Measurements from ENCODE around the gene PGA4.
"Not testable (repeated sequence)": the region's sequence is repeated elsewhere in the genome, so short reads cannot be mapped to it uniquely, and the experiment has no call there.

PGA4 gene

GRCh38 chr11:61207636-61208310, 14.4 kb upstream of the PGA4 start:
- not testable (repeated sequence) for DNase-seq

DNA sequence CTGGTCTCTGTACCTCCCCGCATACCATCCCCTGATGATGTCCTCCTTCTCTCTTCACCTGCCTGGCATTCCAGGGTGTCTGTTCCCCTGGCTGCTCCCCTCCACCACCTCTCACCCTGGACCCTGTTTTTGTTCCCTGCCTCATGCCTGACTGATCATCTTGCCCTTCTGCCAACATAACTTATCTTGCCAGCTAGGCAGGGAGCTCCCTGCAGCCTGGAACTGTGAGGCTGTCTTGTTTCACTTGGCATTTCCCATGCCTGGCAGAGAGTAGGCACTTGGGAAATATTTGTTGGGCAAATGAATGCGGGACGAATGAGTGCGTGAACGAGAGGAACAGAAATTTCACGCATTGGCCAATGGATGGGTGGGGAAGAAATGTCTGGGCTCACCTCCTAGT, 11.5 kb upstream of the PGA4 start:
- DNase-seq = not testable (repeated sequence)

DNA sequence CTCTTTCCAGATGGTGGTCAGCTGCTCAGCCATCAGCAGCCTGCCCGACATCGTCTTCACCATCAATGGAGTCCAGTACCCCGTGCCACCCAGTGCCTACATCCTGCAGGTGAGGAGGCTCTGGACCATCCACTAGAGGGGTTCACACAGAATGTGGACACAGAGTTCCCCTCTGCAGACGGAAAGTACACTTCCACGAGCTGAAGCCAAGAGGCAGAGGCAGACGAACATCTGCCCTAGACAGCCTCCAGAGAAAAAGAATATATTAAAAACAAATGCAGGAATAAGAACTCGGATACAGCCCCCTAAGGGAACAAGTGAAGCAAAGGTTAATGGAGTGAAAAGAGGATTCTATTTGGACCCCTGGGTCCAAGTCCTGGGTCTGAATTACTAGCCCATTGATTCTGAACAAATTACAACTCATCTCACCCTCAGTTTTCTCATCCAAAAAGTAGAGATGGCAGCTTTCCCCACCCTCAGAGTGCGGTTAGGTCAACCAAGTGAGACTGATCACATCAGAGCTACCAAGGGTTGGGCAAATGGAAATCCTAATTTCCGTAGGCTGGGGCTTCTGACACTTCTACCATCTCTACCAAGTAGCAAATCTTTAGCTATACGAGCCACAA, 10.7 kb upstream of the PGA4 start:
- not testable (repeated sequence) for DNase-seq

GRCh38 chr11:61212202-61212601, 9.9 kb upstream of the PGA4 start:
- DNase-seq = not testable (repeated sequence)

DNA sequence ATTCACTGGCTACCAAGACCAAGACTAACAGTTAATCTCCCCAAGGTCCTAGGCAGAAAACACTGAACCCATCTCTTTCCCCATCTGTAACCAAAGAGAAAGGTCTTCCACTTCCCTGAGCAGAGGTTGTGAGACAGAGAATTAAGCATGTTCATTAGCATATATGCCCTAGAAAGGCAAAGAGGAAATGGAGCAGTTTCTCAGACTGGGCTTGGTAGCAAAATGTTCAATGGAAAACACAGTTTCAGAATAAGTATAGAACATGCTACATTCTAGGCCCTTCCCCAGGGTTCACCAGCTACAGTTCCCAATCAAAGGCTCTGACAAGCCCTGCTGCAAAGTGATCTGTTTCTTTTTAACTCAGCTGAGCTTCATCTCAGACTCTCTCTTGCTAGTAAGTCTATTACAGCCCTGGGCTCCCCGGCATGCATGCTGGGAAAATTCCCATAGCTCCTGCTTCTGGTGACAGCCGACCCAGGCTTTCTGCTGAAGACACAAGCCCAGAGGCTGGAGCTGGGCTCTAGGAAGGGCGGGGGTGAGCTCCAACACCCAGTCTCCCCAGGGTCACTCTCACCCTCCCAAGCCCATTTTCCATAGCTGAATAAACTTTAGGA, 8.3 kb upstream of the PGA4 start:
- not testable (repeated sequence) for DNase-seq

DNA sequence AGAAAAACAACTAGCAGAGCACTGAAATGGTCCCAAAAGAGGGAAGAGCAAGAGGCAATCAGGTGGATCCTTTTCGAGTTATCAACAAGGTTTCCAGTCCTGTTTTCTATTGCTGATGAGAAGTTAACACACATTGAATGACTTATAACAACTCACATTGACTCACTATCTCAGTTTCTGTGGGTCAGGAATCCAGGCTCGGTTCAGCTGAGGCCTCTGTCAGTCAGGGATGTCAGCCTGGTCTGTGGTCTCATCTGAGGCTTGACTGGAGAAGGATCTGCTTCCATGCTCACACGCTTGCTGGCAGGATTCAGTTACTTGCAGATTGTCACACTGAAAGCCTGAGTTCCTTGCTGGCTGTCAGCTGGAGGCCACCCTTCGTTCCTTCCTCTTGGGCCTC, 3.8 kb upstream of the PGA4 start:
- DNase-seq = not testable (repeated sequence)

GRCh38 chr11:61219016-61219415, 3.1 kb upstream of the PGA4 start:
- DNase-seq = not testable (repeated sequence)

- not testable (repeated sequence) for DNase-seq
These were observed 545 bp downstream of the PGA4 start for GRCh38 chr11:61222692-61223091.

GRCh38 chr11:61226457-61227137, 4.5 kb downstream of the PGA4 start:
- DNase-seq = not testable (repeated sequence)

DNA sequence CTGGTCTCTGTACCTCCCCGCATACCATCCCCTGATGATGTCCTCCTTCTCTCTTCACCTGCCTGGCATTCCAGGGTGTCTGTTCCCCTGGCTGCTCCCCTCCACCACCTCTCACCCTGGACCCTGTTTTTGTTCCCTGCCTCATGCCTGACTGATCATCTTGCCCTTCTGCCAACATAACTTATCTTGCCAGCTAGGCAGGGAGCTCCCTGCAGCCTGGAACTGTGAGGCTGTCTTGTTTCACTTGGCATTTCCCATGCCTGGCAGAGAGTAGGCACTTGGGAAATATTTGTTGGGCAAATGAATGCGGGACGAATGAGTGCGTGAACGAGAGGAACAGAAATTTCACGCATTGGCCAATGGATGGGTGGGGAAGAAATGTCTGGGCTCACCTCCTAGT, 7.3 kb downstream of the PGA4 start:
- not testable (repeated sequence) for DNase-seq

DNA sequence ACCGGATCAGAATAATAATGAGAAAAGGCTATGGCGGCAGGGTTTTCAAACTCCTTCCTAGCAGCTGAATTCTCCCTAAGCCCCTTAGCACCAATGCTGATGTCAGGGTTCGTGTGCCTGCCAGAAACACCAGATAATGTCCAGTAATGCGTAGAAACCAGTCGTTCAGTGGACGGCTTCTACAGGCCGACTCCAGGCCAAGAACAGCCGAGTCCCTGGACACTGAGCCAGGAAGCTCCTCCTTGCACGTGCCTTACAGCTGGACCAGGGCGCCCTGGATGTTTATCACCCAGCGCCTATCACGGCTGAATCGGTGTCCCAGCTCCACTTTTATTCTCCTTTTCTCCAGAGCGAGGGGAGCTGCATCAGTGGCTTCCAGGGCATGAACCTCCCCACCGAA, 8.9 kb downstream of the PGA4 start:
- DNase-seq = not testable (repeated sequence)

- not testable (repeated sequence) for DNase-seq
These were observed 9.4 kb downstream of the PGA4 start for GRCh38 chr11:61231585-61231984.

- not testable (repeated sequence) for DNase-seq
These were observed 10.5 kb downstream of the PGA4 start for GRCh38 chr11:61232548-61233145.

DNA sequence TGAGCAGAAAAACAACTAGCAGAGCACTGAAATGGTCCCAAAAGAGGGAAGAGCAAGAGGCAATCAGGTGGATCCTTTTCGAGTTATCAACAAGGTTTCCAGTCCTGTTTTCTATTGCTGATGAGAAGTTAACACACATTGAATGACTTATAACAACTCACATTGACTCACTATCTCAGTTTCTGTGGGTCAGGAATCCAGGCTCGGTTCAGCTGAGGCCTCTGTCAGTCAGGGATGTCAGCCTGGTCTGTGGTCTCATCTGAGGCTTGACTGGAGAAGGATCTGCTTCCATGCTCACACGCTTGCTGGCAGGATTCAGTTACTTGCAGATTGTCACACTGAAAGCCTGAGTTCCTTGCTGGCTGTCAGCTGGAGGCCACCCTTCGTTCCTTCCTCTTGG, 15.0 kb downstream of the PGA4 start:
- DNase-seq = not testable (repeated sequence)

- not testable (repeated sequence) for DNase-seq
These were observed 18.1 kb downstream of the PGA4 start for GRCh38 chr11:61240288-61240687.

DNA sequence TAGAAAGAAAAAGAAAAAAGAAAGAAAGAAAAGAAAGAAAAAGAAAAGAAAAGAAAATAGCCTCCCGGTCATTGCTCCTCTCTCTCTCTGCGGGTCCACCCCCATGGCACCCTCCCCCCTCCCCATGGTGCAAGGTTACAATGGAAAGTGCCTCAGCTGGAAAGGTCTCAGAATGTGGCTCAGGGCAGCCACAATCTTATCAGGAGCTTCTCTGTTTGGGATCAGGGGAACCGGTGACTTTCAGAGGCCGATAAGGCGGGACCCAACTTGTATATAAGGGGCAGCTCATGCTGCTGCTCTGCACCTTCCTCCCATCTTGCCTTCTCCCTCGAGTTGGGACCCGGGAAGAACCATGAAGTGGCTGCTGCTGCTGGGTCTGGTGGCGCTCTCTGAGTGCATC, 18.7 kb downstream of the PGA4 start, which contains the start of gene PGA5:
TSS of gene PGA5 (plus strand) at position 301 of the 400 bp plus-strand sequence. CDS start at position 353, 52 bp downstream.
- DNase-seq = not testable (repeated sequence)

DNA sequence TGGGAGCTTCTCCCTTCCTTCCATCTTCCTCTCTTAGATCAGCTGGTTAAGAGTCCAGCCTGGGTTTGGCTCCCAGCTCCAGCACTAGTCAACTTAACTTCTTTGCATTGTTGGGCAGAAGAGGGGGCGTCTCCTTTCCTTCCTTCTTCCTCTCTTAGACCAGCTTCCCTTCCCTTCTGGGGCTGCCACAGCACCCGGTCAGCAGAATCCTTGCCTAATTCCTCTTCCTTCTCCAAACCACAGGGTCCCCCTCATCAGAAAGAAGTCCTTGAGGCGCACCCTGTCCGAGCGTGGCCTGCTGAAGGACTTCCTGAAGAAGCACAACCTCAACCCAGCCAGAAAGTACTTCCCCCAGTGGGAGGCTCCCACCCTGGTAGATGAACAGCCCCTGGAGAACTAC, 19.4 kb downstream of the PGA4 start:
- not testable (repeated sequence) for DNase-seq

GRCh38 chr11:61245284-61245964, 23.3 kb downstream of the PGA4 start:
- not testable (repeated sequence) for DNase-seq

GRCh38 chr11:61248071-61248470, 25.9 kb downstream of the PGA4 start:
- DNase-seq = not testable (repeated sequence)

DNA sequence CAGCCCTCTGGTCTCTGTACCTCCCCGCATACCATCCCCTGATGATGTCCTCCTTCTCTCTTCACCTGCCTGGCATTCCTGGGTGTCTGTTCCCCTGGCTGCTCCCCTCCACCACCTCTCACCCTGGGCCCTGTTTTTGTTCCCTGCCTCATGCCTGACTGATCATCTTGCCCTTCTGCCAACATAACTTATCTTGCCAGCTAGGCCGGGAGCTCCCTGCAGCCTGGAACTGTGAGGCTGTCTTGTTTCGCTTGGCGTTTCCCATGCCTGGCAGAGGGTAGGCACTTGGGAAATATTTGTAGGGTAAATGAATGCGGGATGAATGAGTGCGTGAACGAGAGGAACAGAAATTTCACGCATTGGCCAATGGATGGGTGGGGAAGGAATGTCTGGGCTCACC, 27.1 kb downstream of the PGA4 start:
- DNase-seq = not testable (repeated sequence)

DNA sequence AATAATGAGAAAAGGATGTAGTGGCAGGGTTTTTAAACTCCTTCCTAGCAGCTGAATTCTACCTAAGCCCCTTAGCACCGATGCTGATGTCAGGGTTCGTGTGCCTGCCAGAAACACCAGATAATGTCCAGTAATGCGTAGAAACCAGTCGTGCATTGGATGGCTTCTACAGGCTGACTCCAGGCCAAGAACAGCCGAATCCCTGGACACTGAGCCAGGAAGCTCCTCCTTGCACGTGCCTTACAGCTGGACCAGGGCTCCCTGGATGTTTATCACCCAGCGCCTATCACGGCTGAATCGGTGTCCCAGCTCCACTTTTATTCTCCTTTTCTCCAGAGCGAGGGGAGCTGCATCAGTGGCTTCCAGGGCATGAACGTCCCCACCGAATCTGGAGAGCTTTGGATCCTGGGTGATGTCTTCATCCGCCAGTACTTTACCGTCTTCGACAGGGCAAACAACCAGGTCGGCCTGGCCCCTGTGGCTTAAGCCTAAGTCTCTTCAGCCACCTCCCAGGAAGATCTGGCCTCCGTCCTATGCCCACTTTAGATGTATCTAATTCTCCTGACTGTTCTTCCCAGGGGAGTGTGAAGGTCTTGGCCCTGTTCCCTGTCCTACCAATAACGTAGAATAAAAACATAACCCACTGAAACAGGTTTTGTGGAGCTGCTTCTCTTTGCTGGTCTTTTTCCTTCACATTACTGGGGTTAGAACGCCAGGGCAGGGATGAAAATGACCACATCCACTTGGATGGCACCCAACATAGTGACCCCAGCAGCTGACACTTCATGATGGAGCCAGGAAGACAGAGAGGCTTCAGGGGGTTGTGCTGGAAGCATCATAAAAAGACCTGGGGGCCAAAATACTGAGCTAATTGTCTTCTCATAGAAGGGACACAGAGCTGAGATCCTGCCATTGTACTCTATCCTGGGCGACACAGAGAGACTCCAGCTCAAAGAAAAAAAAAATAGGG, 28.9 kb downstream of the PGA4 start:
- not testable (repeated sequence) for DNase-seq
